ENCODE data around the gene ARHGEF3.

ARHGEF3 gene

DNA sequence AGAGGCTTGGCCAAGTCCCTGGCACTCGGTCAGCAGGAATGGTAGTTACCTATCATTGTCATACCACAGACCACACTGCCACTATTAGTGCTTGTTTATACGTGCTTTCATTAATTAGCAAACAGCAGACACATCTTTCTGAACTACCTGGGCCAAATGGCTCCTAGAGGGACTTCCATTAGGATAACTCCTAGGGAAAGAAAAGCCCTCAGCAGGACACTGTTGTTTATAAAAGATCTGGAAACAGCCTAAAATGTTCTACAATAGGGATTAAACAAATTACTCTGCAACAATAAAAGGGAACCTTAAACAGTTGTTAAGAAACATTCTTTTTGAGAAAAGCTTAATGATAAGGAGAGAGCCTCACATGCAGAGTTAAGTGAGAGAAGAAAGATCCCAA is 38.5 kb downstream of the ARHGEF3 start:
- no peak overlapping the region for H3K27ac ChIP-seq (ENCODE audit: low read depth, low read length)
- no peaks in the 10 kb centered on the region for H4K20me1 ChIP-seq (ENCODE audit: control insufficient read depth, insufficient read depth, low read depth, low read length)
- TF ChIP-seq, protein P1, sequence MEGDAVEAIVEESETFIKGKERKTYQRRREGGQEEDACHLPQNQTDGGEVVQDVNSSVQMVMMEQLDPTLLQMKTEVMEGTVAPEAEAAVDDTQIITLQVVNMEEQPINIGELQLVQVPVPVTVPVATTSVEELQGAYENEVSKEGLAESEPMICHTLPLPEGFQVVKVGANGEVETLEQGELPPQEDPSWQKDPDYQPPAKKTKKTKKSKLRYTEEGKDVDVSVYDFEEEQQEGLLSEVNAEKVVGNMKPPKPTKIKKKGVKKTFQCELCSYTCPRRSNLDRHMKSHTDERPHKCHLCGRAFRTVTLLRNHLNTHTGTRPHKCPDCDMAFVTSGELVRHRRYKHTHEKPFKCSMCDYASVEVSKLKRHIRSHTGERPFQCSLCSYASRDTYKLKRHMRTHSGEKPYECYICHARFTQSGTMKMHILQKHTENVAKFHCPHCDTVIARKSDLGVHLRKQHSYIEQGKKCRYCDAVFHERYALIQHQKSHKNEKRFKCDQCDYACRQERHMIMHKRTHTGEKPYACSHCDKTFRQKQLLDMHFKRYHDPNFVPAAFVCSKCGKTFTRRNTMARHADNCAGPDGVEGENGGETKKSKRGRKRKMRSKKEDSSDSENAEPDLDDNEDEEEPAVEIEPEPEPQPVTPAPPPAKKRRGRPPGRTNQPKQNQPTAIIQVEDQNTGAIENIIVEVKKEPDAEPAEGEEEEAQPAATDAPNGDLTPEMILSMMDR (IDR thresholded peaks at IDR 0.05; ENCODE audit: low read depth, low read length, poor library complexity, severe bottlenecking) = no peak
- no peak for TF ChIP-seq EZH2phosphoT487 (IDR thresholded peaks at IDR 0.05; ENCODE audit: borderline replicate concordance, low read length)
- H3K27me3 ChIP-seq (ENCODE audit: control insufficient read depth, low read length) = no peaks in the 10 kb centered on the region
- no peaks in the 10 kb centered on the region for H3K9me3 ChIP-seq (ENCODE audit: control insufficient read depth, insufficient read depth, low read length)
- H3F3A ChIP-seq (ENCODE audit: control insufficient read depth, insufficient read depth) = no peaks in the 10 kb centered on the region
- H3K36me3 ChIP-seq (ENCODE audit: control insufficient read depth, low read length) = no peaks in the 10 kb centered on the region
- no peaks in the 10 kb centered on the region for H3K9me2 ChIP-seq (replicated peaks; ENCODE audit: control insufficient read depth, low read length)
- no peaks in the 10 kb centered on the region for H3K79me2 ChIP-seq (ENCODE audit: control insufficient read depth, low read length)
- peaks cover 6% of the 10 kb centered on the region for H3K4me1 ChIP-seq (ENCODE audit: control insufficient read depth, low read length)
- no peak overlapping the region for H3K4me3 ChIP-seq (ENCODE audit: low read length)
- H3K4me2 ChIP-seq (ENCODE audit: low read length) = no peak overlapping the region

DNA sequence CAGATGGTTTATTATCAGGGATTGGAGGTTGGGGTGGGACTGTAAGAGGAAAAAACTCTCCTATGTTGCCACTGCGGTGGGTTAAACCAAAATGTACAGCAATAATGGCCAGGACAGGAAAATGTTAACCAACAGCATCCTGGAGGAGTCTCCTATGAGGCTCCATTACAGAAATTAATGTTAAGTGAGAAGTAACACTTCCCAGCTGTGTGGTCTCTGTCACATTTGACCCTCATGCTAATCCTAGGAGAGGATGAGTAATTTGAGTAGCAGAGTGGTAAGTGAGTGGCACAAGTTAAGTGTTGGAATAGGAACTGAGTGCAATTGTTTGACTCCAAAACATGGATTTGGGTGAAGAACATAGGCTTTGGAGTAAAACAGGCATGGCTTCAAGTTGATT is 39.0 kb downstream of the ARHGEF3 start:
- no peaks in the 10 kb centered on the region for H3K9me3 ChIP-seq (ENCODE audit: control insufficient read depth, insufficient read depth, low read length)
- no peaks in the 10 kb centered on the region for H3K79me2 ChIP-seq (ENCODE audit: control insufficient read depth, low read length)

DNA sequence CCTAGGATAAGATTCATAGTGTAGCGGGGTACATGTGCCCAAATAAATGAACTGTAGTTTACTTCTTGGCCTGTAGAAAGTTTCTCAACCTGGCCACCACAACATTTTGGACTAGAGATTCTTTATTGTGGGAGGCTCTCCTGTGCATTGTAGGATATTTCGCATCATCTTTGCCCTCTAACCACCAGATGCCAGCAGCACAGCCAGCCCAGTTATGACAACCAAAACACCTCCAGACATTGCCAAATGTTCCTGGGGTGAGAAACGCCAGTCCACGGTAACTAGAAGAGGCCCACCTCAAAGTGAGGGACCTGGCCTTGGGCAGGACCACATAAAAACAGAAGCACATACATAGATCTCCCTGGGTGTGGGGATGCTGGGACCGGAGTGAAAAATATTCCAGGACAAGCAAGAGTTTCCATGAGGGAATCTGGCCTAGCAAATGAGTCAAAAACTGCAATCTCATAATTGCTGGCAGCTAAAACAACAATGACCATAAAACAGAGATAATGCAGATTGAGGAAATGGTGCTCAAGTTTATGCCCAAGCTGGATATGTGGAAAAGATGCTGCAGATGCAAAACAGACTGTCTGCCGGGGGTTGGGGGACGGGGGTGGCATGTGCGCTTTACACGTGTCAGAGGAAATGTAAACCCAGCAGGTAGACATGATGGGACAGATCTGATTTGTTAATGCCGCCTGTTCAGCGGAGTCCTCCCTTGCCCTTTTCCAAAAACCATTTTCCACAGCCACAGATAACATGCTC is 39.7 kb downstream of the ARHGEF3 start:
- H3K27me3 ChIP-seq (ENCODE audit: control insufficient read depth, low read length) = no peaks in the 10 kb centered on the region
- TF ChIP-seq EZH2phosphoT487 (IDR thresholded peaks at IDR 0.05; ENCODE audit: borderline replicate concordance, low read length) = no peak
- TF ChIP-seq, protein P1 (IDR thresholded peaks at IDR 0.05; ENCODE audit: low read depth, low read length, poor library complexity, severe bottlenecking) = no peak
- no peaks in the 10 kb centered on the region for H3K36me3 ChIP-seq (ENCODE audit: control insufficient read depth, low read length)
- no peak overlapping the region for H3K4me3 ChIP-seq (ENCODE audit: low read length)
- no peak overlapping the region for H3K27ac ChIP-seq (ENCODE audit: low read depth, low read length)
- H4K20me1 ChIP-seq (ENCODE audit: control insufficient read depth, insufficient read depth, low read depth, low read length) = no peaks in the 10 kb centered on the region
- H3K9me3 ChIP-seq (ENCODE audit: control insufficient read depth, insufficient read depth, low read length) = no peaks in the 10 kb centered on the region
- no peaks in the 10 kb centered on the region for H3F3A ChIP-seq (ENCODE audit: control insufficient read depth, insufficient read depth)
- no peak overlapping the region for H3K4me2 ChIP-seq (ENCODE audit: low read length)
- H3K79me2 ChIP-seq (ENCODE audit: control insufficient read depth, low read length) = no peaks in the 10 kb centered on the region
- peaks cover 6% of the 10 kb centered on the region for H3K4me1 ChIP-seq (ENCODE audit: control insufficient read depth, low read length)
- no peaks in the 10 kb centered on the region for H3K9me2 ChIP-seq (replicated peaks; ENCODE audit: control insufficient read depth, low read length)

More for the DNA sequence above, 39.0 kb downstream of the ARHGEF3 start:
- no peak overlapping the region for H3K4me2 ChIP-seq (ENCODE audit: low read length)
- no peaks in the 10 kb centered on the region for H4K20me1 ChIP-seq (ENCODE audit: control insufficient read depth, insufficient read depth, low read depth, low read length)
- peaks cover 6% of the 10 kb centered on the region for H3K4me1 ChIP-seq (ENCODE audit: control insufficient read depth, low read length)
- H3K36me3 ChIP-seq (ENCODE audit: control insufficient read depth, low read length) = no peaks in the 10 kb centered on the region
- TF ChIP-seq, protein P1 (IDR thresholded peaks at IDR 0.05; ENCODE audit: low read depth, low read length, poor library complexity, severe bottlenecking) = no peak
- TF ChIP-seq EZH2phosphoT487 (IDR thresholded peaks at IDR 0.05; ENCODE audit: borderline replicate concordance, low read length) = no peak
- H3K27ac ChIP-seq (ENCODE audit: low read depth, low read length) = no peak overlapping the region
- H3F3A ChIP-seq (ENCODE audit: control insufficient read depth, insufficient read depth) = no peaks in the 10 kb centered on the region
- no peaks in the 10 kb centered on the region for H3K27me3 ChIP-seq (ENCODE audit: control insufficient read depth, low read length)
- no peaks in the 10 kb centered on the region for H3K9me2 ChIP-seq (replicated peaks; ENCODE audit: control insufficient read depth, low read length)
- no peak overlapping the region for H3K4me3 ChIP-seq (ENCODE audit: low read length)
